Measurements from ENCODE around the gene STIM1. TPM values are rescaled to one million over a fixed set of nuclear protein-coding genes. Genes with fewer than 3 reads are reported as not detected.

STIM1 gene
- total RNA-seq, 1 experiment from 2014 or later = 93.6 TPM

DNA sequence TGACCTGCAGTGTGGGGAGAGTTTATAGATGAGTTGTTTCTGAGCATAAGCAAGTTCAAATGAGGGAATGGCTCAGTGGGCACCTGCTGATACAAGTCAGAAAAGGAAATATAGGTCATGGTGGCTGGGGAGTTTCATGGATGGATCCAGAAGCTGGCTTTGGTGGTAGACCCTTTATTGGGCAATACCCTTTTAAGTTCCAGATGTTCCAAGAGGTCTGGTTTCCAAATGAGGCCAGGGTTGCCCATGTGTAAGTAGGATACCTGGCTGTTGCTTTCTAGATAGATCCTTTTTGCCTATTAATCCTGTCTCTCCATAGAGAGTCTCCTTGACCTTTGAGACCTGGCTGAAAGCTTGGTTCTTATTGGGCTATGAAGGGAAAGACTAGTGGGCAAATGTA, 2.2 kb downstream of the STIM1 start:
- TF ChIP-seq, protein P1, sequence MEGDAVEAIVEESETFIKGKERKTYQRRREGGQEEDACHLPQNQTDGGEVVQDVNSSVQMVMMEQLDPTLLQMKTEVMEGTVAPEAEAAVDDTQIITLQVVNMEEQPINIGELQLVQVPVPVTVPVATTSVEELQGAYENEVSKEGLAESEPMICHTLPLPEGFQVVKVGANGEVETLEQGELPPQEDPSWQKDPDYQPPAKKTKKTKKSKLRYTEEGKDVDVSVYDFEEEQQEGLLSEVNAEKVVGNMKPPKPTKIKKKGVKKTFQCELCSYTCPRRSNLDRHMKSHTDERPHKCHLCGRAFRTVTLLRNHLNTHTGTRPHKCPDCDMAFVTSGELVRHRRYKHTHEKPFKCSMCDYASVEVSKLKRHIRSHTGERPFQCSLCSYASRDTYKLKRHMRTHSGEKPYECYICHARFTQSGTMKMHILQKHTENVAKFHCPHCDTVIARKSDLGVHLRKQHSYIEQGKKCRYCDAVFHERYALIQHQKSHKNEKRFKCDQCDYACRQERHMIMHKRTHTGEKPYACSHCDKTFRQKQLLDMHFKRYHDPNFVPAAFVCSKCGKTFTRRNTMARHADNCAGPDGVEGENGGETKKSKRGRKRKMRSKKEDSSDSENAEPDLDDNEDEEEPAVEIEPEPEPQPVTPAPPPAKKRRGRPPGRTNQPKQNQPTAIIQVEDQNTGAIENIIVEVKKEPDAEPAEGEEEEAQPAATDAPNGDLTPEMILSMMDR (IDR thresholded peaks at IDR 0.05) = no peak
- no peak for TF ChIP-seq POLR2AphosphoS5 (IDR thresholded peaks at IDR 0.05; ENCODE audit: low read depth, low read length)
- no peak for TF ChIP-seq SIN3A (IDR thresholded peaks at IDR 0.05; ENCODE audit: borderline replicate concordance, insufficient read depth, low read depth, low read length)
- TF ChIP-seq, protein P2, sequence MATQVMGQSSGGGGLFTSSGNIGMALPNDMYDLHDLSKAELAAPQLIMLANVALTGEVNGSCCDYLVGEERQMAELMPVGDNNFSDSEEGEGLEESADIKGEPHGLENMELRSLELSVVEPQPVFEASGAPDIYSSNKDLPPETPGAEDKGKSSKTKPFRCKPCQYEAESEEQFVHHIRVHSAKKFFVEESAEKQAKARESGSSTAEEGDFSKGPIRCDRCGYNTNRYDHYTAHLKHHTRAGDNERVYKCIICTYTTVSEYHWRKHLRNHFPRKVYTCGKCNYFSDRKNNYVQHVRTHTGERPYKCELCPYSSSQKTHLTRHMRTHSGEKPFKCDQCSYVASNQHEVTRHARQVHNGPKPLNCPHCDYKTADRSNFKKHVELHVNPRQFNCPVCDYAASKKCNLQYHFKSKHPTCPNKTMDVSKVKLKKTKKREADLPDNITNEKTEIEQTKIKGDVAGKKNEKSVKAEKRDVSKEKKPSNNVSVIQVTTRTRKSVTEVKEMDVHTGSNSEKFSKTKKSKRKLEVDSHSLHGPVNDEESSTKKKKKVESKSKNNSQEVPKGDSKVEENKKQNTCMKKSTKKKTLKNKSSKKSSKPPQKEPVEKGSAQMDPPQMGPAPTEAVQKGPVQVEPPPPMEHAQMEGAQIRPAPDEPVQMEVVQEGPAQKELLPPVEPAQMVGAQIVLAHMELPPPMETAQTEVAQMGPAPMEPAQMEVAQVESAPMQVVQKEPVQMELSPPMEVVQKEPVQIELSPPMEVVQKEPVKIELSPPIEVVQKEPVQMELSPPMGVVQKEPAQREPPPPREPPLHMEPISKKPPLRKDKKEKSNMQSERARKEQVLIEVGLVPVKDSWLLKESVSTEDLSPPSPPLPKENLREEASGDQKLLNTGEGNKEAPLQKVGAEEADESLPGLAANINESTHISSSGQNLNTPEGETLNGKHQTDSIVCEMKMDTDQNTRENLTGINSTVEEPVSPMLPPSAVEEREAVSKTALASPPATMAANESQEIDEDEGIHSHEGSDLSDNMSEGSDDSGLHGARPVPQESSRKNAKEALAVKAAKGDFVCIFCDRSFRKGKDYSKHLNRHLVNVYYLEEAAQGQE (IDR thresholded peaks at IDR 0.05; ENCODE audit: insufficient read depth in 1 of 2, low read depth in 2 of 2, low read length in 1 of 2) = no peak
- TF ChIP-seq TCF7L2 (IDR thresholded peaks at IDR 0.05; ENCODE audit: low read depth, low read length) = no peak
- CTCF ChIA-PET = interaction anchor here (3.7 kb wide), 1 partner anchor 8 kb away, joined by 14 read pairs; no protein-coding TSS in a partner anchor
- Histone ChIP-seq H3K4me3 (ENCODE audit: low read depth in 2 of 2, low read length in 2 of 2) (peak overlapping the region; percentile 67 to 86; a peak in 2 of 4 replicates), H3K4me1 (ENCODE audit: control insufficient read depth, insufficient read depth, low read length) (peaks cover 52% of the 10 kb centered on the region), H3K9me3 (ENCODE audit: control insufficient read depth, insufficient read depth, low read depth, low read length) (no peaks in the 10 kb centered on the region), H3K27me3 (ENCODE audit: control insufficient read depth, insufficient read depth, low read length) (no peaks in the 10 kb centered on the region), H3K36me3 (ENCODE audit: control insufficient read depth, insufficient read depth, low read length) (no peaks in the 10 kb centered on the region), H3K27ac (ENCODE audit: low read length) (0 out of 2 replicates have a peak overlapping the region, but pooled peaks have one; percentile 0)
- BruUV-seq (replicated peaks) = no TSS peak
- ATAC-seq (no peak), DNase-seq (ENCODE audit: low read depth, low spot score) (no peak)
- POLR2A ChIA-PET = interaction anchor here (0.6 kb wide), 1 partner anchor 13 kb away, joined by 3 read pairs; no protein-coding TSS in a partner anchor
- in situ Hi-C loops (cut with HindIII; ENCODE audit: low pct_unique_long_range_greater_than_20kb, low sequenced_read_pairs) = no loop called here
- intact Hi-C loops (cut with micrococcal nuclease; ENCODE audit: unreplicated experiment) = loop anchor here (10.0 kb wide), 1 partner anchor 453 kb away; no protein-coding TSS in a partner anchor

DNA sequence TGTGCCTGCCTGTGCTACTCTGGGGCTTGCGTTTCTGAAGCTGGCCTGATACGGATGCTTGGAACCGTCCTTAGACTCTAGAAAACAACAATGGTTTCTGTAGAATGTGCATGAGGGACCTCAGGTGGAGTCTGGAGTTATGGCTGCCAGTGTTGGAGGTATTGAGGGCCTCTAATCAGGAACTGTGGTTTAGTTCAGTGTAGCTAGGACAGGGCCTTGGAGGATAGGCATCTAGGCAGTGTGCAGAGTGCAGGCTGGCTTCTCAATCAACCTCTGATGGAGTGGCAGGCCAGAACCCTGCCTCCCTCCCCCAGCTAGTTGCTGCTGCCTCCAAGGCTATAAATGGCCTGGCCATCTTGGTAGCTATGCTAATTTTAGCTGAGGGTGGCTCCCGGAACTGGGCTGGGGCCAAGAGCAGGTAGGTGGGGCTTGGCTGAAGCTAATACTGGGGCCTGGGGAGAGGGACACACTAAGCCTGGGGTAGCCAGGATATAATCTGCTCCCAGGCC, 4.0 kb downstream of the STIM1 start:
- TF ChIP-seq POLR2AphosphoS5 (IDR thresholded peaks at IDR 0.05; ENCODE audit: low read depth, low read length) (no peak), SIN3A (IDR thresholded peaks at IDR 0.05; ENCODE audit: borderline replicate concordance, insufficient read depth, low read depth, low read length) (no peak), TCF7L2 (IDR thresholded peaks at IDR 0.05; ENCODE audit: low read depth, low read length) (no peak)
- TF ChIP-seq, protein P2 (IDR thresholded peaks at IDR 0.05; ENCODE audit: insufficient read depth in 1 of 2, low read depth in 2 of 2, low read length in 1 of 2) = no peak
- TF ChIP-seq, protein P1 (IDR thresholded peaks at IDR 0.05) = no peak
- H3K36me3 ChIP-seq (ENCODE audit: control insufficient read depth, insufficient read depth, low read length) = no peaks in the 10 kb centered on the region
- intact Hi-C loops (cut with micrococcal nuclease; ENCODE audit: unreplicated experiment) = loop anchor here (10.0 kb wide), 1 partner anchor 455 kb away; no protein-coding TSS in a partner anchor
- H3K4me3 ChIP-seq (ENCODE audit: low read depth in 2 of 2, low read length in 2 of 2) = no peak overlapping the region
- no peak for DNase-seq (ENCODE audit: low read depth, low spot score)
- ChIA-PET CTCF (interaction anchor here (0.9 to 3.7 kb wide), 3 partner anchors 10 to 18 kb away, joined by 4 to 14 read pairs (median 10); no protein-coding TSS in a partner anchor), POLR2A (no interaction called here)
- in situ Hi-C loops (cut with HindIII; ENCODE audit: low pct_unique_long_range_greater_than_20kb, low sequenced_read_pairs) = no loop called here
- no peaks in the 10 kb centered on the region for H3K9me3 ChIP-seq (ENCODE audit: control insufficient read depth, insufficient read depth, low read depth, low read length)
- no peak overlapping the region for H3K27ac ChIP-seq (ENCODE audit: low read length)
- no peak for ATAC-seq
- H3K4me1 ChIP-seq (ENCODE audit: control insufficient read depth, insufficient read depth, low read length) = peaks cover 49% of the 10 kb centered on the region
- H3K27me3 ChIP-seq (ENCODE audit: control insufficient read depth, insufficient read depth, low read length) = no peaks in the 10 kb centered on the region
- no TSS peak for BruUV-seq (replicated peaks)

Measured in Panc1 (cell line).